Measurements from ENCODE around the gene PIPOX. TPM values are rescaled to one million over a fixed set of nuclear protein-coding genes. Genes with fewer than 3 reads are reported as not detected.

PIPOX gene
- not detected in 2 replicates for total RNA-seq (2014; rRNA removed; shearing (Covaris generic))
- polyA plus RNA-seq (2016; fragmentation: Nextera tagmentation; extraction: Ambion mirVana), result not detected in 2 replicates

GRCh38 chr17:29042679-29043538 lies at the start of gene PIPOX:
PIPOX (plus strand) TSS chr17:29043141; CDS start chr17:29043226, 85 bp downstream.
- H3K27me3 ChIP-seq (replicated peaks; ENCODE audit: insufficient read depth), result peaks cover 35% of the 10 kb centered on the region
- in situ Hi-C loops (cut with MboI), result no loop called here
- TF ChIP-seq EZH2phosphoT487 (IDR thresholded peaks at IDR 0.05; ENCODE audit: insufficient read depth, low read depth) (no peak), EZH2 (IDR thresholded peaks at IDR 0.05; ENCODE audit: insufficient read depth, poor library complexity, severe bottlenecking) (no peak)
- H3K9ac ChIP-seq, result no peak within 1 kb of the TSS
- H3K27ac ChIP-seq, result no peak within 1 kb of the TSS
- no peak within 1 kb of the TSS for H3K4me2 ChIP-seq (ENCODE audit: unreplicated experiment)
- H3K9me3 ChIP-seq (ENCODE audit: low read depth), result no peaks in the 10 kb centered on the region
- no peaks in the 10 kb centered on the region for H3K9me2 ChIP-seq (ENCODE audit: insufficient read depth)
- no peaks in the 10 kb centered on the region for H3K36me3 ChIP-seq (ENCODE audit: low read depth)
- WGBS, 2 experiments (ENCODE audit: low coverage in 1 of 2, low lambda C conversion rate in 2 of 2, missing lambda C conversion rate in 2 of 2), result 53 to 54% methylated on average over 12 to 13 of the region's 13 CpGs
- H2AFZ ChIP-seq, result no peak within 1 kb of the TSS
- H3K79me2 ChIP-seq (ENCODE audit: insufficient read depth), result no peaks in the 10 kb centered on the region
- DNase-seq, result no peak
- H3K4me1 ChIP-seq (ENCODE audit: insufficient read depth), result peaks cover 6% of the 10 kb centered on the region
- no peaks in the 10 kb centered on the region for H4K20me1 ChIP-seq (ENCODE audit: insufficient read depth)
- H3F3A ChIP-seq (ENCODE audit: insufficient read depth), result peaks cover 8% of the 10 kb centered on the region
- H3K4me3 ChIP-seq, result no peak within 1 kb of the TSS

GRCh38 chr17:28993645-28994426 lies 49.1 kb upstream of the PIPOX start:
- no peaks in the 10 kb centered on the region for H3K9me2 ChIP-seq (ENCODE audit: insufficient read depth)
- H3K9me3 ChIP-seq (ENCODE audit: low read depth), result no peaks in the 10 kb centered on the region
- H3K79me2 ChIP-seq (ENCODE audit: insufficient read depth), result no peaks in the 10 kb centered on the region
- no peak overlapping the region for H3K4me2 ChIP-seq (ENCODE audit: unreplicated experiment)
- H3K27me3 ChIP-seq (replicated peaks; ENCODE audit: insufficient read depth), result no peaks in the 10 kb centered on the region; the same call in 1 of the 2 replicates
- DNase-seq, result no peak
- H3K4me3 ChIP-seq, result no peak overlapping the region
- H3K36me3 ChIP-seq (ENCODE audit: low read depth), result no peaks in the 10 kb centered on the region
- no peak overlapping the region for H3K27ac ChIP-seq
- in situ Hi-C loops (cut with MboI), result no loop called here
- no peak for TF ChIP-seq EZH2phosphoT487 (IDR thresholded peaks at IDR 0.05; ENCODE audit: insufficient read depth, low read depth)
- TF ChIP-seq EZH2 (IDR thresholded peaks at IDR 0.05; ENCODE audit: insufficient read depth, poor library complexity, severe bottlenecking), result no peak
- 77 to 78% methylated on average over 13 of the region's 13 CpGs for WGBS, 2 experiments (ENCODE audit: low coverage in 1 of 2, low lambda C conversion rate in 2 of 2, missing lambda C conversion rate in 2 of 2)
- H3K9ac ChIP-seq, result no peak overlapping the region
- H3F3A ChIP-seq (ENCODE audit: insufficient read depth), result no peaks in the 10 kb centered on the region
- H4K20me1 ChIP-seq (ENCODE audit: insufficient read depth), result no peaks in the 10 kb centered on the region
- no peak overlapping the region for H2AFZ ChIP-seq
- no peaks in the 10 kb centered on the region for H3K4me1 ChIP-seq (ENCODE audit: insufficient read depth)

GRCh38 chr17:28996554-28997096 lies 46.3 kb upstream of the PIPOX start:
- Histone ChIP-seq H2AFZ (no peak overlapping the region), H3K4me3 (no peak overlapping the region), H3K27me3 (replicated peaks; ENCODE audit: insufficient read depth) (no peaks in the 10 kb centered on the region; the same call in 1 of the 2 replicates), H4K20me1 (ENCODE audit: insufficient read depth) (no peaks in the 10 kb centered on the region), H3K9me2 (ENCODE audit: insufficient read depth) (no peaks in the 10 kb centered on the region), H3K27ac (no peak overlapping the region), H3K4me1 (ENCODE audit: insufficient read depth) (no peaks in the 10 kb centered on the region), H3K36me3 (ENCODE audit: low read depth) (no peaks in the 10 kb centered on the region), H3K79me2 (ENCODE audit: insufficient read depth) (no peaks in the 10 kb centered on the region), H3K4me2 (ENCODE audit: unreplicated experiment) (no peak overlapping the region), H3K9me3 (ENCODE audit: low read depth) (no peaks in the 10 kb centered on the region), H3K9ac (no peak overlapping the region), H3F3A (ENCODE audit: insufficient read depth) (no peaks in the 10 kb centered on the region)
- TF ChIP-seq EZH2phosphoT487 (IDR thresholded peaks at IDR 0.05; ENCODE audit: insufficient read depth, low read depth) (no peak), EZH2 (IDR thresholded peaks at IDR 0.05; ENCODE audit: insufficient read depth, poor library complexity, severe bottlenecking) (no peak)
- in situ Hi-C loops (cut with MboI), result no loop called here
- no peak for DNase-seq
- WGBS, 2 experiments (ENCODE audit: low coverage in 1 of 2, low lambda C conversion rate in 2 of 2, missing lambda C conversion rate in 2 of 2), result 38 to 47% methylated on average over 5 of the region's 5 CpGs

- Histone ChIP-seq H2AFZ (no peak overlapping the region), H3K27ac (no peak overlapping the region), H3K4me1 (ENCODE audit: insufficient read depth) (no peaks in the 10 kb centered on the region), H3K9ac (no peak overlapping the region), H3K36me3 (ENCODE audit: low read depth) (no peaks in the 10 kb centered on the region), H3K4me2 (ENCODE audit: unreplicated experiment) (no peak overlapping the region), H3K79me2 (ENCODE audit: insufficient read depth) (no peaks in the 10 kb centered on the region), H4K20me1 (ENCODE audit: insufficient read depth) (no peaks in the 10 kb centered on the region), H3K9me2 (ENCODE audit: insufficient read depth) (no peaks in the 10 kb centered on the region), H3F3A (ENCODE audit: insufficient read depth) (no peaks in the 10 kb centered on the region), H3K27me3 (replicated peaks; ENCODE audit: insufficient read depth) (no peaks in the 10 kb centered on the region; the same call in 1 of the 2 replicates), H3K4me3 (no peak overlapping the region), H3K9me3 (ENCODE audit: low read depth) (no peaks in the 10 kb centered on the region)
- 69% methylated on average over 1 of the region's 1 CpG; no CpG with 5 or more reads in 1 of the 2 experiments for WGBS, 2 experiments (ENCODE audit: low coverage in 1 of 2, low lambda C conversion rate in 2 of 2, missing lambda C conversion rate in 2 of 2)
- no peak for TF ChIP-seq EZH2phosphoT487 (IDR thresholded peaks at IDR 0.05; ENCODE audit: insufficient read depth, low read depth)
- no peak for TF ChIP-seq EZH2 (IDR thresholded peaks at IDR 0.05; ENCODE audit: insufficient read depth, poor library complexity, severe bottlenecking)
- DNase-seq, result no peak
- in situ Hi-C loops (cut with MboI), result no loop called here
Measured at GRCh38 chr17:28997806-28998205, 45.1 kb upstream of the PIPOX start.
